GDM1 (cell line): Measurements from ENCODE around the gene CCDC78.

Experiments used
- DNase-seq: peaks from one replicate; lab custom pipeline; 2025; lab: John Stamatoyannopoulos, UW

The CCDC78 gene

DNA sequence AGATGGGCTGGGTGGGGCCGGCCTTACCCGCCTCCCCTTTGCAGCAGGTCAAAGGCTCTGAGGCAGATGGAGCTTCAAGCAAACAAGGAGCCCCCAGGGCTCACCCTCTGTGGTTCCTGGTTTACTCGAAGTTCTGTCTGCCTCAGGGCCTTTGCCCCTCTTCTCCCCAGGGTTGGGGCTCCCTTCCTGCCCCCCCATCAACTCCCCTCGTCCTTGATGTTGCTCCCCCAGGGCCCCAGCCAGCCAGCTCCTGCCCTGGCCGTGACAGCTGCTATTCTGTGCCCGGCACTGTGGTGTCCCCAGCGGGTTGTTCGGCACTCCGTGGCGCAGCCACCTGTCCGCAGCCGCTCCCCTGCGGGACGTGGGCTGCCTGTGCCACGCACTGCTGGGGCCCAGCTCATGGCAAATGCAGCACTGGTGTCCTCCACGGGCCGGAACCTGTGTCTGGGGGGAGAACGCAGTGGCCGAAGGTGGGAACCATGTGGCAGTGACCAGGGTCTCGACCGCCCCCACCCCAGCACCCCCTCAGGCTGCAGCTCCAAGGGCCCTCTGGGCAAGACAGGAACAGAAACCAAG is 15.7 kb downstream of the CCDC78 start:
- no peak for DNase-seq

DNA sequence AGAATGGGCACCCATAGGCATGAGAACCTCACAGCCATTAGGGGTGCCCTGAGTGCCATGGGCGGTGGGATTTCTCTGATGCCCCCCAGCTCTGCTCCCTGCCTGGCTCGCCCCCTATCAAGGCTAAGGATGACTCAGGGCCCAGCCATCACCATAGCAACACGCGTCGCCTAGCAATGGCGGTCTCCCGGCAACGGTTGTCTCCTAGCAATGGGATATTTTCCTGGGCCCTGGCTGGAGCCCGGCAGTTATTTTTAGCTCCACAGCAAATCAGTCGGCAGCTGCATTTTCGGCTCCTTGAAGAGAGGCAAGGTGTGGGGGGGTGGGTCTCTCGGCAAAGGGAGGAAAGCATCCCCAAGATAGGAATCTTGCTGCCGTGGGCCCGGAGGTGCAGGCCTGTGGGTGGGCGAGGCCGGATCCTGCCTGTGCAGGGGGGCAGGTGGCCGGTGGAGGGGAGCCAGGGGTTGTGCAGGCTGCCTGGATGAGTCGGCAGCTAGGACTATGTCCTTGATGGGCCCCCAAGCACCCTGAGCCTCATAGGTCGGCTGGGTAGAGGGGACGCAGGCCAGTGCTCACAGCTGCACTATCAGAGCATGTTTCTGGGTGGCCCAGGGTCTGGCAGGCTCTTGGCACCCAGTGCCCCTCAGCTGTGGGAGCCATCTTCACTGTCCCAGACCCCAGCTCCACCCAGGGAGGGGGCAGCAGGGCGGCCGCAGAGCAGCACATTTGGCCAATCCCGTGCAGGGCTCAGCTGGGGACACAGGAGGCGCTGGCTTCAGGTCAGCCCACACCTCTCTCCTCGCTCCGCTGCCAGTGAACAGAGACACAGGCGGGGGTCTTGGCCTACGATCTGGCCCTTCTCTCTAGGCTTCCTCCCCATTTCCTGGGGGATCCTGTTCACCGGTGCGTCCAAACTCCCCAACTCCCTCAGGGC is 16.4 kb downstream of the CCDC78 start:
- DNase-seq: no peak

DNA sequence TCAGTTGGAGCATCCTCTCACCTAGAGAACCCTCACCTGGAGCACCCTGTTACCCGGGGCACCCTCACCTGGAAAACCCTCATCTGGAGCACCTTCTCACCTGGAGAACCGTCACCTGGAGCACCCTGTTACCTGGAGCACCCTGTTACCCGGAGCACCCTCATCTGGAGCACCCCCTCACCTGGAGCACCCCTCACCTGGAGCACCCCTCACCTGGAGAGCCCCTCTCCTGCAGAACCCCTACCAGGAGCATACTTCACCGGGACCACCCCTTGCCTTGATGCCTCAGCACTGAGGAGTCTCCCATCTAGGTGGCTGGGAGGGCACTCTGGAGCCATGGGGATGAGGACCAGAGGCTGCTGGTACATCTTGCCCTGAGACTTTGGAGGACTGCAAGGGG is 17.3 kb downstream of the CCDC78 start:
- DNase-seq: no peak

DNA sequence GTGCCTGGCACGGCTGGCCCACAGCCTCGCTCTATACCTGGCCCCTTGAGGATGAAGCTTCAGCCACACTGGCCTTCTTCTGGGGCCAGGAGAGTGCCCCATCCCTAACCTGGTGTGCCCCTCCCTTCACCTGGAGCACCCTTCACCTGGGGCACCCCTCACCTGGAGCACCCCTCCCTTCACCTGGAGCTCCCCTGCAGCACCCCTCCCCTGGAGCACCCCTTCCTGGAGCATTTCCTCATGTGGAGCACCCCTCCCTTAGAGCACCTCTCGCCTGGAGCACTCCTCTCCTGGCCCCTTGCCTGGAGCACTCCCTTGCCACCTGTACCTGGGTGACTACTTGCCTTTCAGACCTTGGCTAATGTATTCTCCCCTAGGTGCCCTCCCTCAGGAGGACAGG is 18.2 kb downstream of the CCDC78 start:
- DNase-seq: no peak

DNA sequence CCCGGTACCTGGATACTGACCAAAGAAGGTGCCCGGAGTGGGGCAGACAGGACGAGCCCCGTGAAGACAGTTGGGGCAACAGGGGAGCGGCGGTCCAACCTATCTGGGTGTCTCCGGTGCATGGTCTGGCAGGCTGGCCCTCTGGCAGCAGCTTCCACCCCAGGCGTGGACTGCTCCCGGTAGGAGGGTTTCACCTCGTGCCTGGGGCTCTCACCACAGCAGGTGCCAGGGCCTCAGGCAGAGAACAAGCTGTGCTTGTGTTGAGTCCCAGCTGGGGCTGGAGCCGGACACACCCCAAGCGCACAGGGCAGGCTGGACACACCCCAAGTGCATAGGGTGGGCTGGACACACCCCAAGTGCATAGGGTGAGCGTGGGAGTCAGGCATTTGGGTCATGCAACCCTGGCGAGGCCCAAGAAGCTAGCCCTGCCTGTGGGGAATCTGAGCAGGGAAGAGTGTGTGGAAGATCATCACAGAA is 19.1 kb downstream of the CCDC78 start:
- no peak for DNase-seq

DNA sequence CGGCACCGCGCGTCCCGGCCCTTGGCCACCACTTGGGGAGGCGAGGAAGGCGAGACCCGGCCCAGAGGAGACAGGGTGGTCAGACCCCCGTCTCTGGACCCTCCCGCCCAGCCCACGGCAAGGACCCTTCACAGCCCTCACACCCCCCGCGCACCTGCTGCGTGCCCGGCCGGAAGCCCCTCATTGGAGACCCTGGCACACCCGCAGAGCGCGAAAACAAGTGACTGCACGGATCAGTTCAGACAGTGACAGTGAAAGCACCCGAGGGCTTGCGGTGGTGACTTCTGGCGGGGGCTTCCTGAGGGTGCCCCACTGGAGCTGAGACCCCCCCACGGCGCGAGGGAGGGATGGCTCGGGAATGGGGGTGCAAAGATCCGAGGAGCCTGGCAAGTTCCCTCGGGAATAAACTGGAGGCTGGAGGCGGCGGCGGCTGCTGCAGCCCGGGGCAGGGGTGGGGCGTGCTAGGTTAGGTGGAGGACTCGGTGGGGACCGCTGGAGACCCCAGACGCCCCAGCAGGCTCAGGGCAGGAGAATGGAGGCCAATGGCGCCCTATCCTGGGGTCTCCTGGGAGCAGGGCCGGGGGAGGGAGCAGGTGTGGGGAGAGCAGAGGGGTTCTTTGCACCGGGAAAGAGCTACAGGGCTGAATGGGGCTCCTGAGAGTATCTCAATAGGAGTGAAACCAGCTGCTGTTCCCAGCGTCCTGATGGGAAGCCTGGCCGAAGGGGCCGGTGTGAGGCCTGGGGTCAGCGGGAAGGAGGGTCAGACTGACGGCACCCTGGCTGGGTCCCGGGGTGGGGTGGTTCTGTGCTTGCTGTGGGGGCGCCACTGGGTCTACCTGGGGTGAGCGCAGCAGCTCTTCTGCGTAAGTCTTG is 19.8 kb downstream of the CCDC78 start:
- DNase-seq: no peak

DNA sequence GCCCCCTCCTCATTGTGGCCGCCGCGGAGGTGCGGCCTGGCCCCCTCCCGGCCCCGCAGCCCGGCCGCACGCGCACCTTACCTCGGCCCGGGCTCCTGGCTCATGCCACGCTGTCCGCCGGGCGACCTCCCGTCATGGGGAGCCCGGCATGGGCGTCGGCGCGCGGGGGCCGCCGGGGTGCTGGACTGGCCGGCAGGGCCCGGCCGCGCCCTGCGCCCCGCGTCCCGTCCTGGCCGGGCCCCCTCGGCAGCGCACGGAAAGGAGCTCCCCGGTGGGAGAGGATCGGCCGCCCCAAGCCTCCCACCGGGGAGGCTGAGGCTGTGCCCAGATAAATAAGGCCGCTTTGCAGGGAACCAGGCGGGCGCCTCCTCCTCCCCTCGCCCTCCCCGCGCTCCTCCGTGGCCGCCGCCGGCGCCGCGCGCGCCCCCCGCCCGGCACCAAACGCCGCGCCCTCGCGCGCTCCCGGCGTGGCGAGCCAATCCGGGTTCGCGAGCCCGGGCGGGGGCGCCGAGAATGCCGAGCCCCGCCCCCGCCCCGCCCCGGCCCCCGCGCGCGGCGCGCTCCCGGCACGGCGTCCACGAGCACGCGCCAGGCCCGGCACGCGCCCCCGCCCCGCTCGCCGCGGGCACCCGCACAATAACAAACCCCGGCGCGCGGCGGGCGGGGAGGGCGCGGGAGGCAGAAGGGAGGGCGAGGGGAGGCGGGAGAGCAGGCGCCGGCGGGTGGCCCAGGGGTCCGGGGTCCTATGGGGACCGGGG is 20.6 kb downstream of the CCDC78 start, which contains the start of gene FBXL16:
Gene FBXL16 (minus strand): TSS at position 371 of the 758 bp plus-strand sequence. CDS start 8,396 bp downstream, outside the sequence.
- no peak for DNase-seq

DNA sequence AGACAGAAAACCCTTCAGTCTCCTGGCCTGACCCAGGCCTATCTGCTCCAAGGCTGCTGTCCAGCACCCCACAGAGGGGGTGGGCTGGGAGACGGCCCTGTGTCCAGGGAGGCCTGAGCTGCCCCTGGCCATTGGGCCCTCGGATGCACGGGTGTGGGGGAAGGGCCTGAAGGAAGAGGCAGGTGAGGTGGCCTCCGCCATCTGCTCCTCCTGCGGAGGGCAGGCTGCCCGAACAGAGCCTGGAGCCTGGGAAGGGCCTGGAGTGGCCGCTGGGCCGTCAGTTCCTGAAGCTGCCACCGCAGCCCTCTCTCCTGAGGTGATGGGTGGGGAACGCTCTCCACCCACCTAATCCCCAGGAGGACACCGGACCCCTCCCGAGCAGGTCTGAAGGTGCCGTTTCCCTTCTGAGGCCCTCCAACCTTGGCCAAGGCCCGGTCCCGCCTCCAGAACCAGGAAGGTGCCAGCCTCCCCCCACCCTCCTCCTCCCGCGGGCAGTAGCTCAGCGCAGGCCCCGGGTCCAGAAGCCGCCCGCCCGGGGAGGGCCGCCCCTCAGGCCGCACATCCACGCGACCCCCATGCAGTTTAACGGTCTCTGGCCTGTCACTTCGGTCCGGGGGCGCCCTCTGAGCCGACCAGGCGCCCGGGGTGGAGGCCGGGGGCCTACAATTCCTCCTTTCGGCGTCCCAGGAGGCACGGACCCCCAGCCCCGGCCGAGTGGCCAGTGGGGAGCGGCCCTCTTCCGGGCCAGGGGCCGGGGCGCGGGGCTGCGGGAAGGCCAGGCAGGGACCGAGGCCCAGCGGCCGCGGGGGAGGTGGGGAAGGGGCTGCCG is 21.5 kb downstream of the CCDC78 start:
- no peak for DNase-seq

DNA sequence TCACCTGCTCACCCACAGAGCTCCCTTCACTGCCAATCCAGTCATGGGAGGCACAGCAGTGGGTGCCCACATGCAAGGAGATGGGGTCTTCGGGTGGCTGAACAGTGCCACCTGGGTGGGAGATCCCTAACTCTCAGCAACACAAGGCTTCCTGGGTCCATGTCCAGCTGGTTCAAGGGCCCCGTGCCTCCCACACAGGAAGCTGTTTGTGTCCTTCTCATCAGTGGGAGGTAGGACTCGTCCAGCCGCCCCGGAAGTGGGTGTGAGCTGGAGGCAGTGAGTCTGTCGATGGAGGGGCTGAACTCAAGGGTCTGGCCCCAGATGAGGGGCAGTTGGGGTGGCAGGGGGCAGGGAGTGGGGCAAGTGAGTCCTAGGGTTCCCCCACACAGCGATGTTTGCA is 22.2 kb downstream of the CCDC78 start:
- no peak for DNase-seq

DNA sequence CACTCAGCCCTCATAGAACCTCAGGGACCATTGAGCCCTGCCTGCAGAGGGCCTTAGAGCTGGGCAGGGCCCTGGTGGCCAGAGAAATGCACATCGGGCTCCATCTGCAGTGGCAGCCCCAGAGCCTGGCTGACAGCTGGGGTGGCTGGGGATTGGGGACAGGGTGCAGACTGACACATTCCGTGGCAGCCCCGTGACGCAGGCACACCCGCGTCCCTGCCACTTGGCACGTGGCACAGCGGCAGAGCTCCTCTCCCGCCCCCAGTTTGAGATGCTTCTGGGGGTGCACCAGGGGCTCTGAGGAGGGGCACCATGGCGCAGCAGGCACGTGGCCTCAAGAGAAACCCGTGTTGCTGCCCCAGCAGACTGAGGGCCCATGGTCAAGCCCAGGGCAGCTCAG is 22.8 kb downstream of the CCDC78 start:
- no peak for DNase-seq

DNA sequence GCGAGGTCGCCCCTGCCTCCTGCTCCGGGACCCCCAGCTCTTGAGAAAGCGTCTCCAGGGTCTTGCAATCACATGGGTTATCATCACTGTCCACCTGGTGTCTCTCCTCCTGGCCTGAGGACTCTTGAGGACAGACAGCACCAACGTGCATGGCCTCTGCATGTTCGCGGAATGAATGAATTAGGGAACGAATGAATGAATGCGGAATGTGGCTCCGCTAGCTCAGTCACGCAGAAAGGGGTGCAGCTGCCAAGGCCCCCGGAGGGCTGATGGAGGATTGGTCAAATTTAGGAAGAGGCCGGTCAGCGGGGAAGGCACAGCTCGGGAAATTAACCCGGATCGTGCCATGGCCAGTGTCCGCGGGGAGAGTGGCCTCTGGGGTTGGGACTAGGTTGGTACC is 23.9 kb downstream of the CCDC78 start:
- no peak for DNase-seq

DNA sequence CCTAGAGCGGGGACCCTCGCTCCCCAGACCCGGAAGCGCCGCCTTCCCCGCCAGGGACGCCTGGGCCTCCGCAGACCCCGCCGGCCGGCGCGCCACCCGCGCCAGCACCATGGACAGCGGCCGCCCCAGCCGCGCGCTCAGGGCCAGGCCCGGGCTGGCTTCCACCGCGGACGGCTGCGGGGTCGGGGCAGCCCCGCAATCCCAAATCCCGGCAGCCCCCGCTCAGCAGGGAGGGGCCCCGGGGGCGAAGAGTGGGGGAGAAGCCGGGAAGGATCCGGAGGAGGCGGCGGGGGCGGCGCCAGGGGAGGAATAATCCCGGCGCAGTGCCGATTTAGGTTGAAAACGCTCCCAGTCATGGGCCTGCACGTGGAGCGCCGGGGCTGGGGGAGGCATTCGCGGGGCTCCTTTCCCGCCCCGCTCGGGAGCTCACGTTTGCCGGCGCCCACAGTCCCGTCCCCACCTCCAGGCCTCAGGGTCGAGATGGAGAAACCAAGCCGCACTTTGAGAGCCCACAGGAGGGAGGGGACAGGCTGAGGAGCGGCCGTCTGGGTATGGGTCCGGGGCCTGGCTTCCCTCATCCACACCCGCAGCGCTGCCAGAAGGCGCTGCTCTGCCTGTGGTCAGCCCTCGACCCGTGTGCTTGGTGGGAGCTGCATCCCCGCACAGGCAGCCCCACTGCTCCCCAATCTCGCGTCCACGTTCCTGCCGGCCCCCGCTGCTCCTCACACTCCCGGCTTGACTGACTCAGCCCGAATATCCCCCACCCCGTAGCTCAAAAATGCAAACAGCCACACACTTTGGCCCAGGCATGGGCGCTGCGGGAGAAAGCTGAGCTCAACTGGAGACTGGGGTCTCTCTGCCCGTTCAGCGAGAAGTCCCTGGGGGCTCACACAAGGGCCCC is 25.3 kb downstream of the CCDC78 start:
- no peak for DNase-seq

DNA sequence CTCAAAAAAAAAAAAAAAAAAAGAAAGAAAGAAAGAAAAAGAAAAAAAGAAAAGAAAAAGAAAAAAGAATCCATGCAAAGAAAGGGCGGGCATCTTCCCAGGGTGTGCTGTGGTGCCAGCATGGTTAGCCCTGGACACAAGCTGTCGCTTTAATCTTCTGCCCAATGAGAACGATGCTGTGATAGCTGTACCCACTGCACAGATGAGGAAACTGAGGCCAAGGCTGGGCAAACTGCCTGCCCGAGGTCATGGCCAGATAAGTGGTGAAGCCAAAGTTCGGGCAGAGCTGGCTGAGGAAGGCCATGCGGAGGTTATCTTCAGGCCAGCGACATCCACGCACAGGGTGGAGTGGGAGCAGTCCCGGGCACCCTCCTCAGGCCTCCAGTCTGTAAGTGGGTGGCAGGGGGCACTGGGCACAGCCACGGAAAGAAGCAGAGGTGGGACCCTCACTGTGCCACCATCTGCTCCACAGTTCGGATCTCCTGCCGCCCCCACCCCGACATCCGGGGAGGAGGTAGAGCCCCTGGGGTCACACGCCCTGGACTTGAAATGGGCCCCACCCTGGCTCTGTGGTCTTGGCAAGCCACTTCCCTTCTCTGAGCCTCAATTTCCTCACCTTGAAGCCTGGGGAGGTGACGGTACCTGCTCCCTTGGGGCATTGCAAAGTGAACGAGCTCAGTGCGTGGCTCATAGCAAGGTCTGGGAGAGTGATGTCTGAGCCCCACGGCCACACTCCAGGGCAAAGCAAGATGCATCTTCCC is 27.2 kb downstream of the CCDC78 start:
- DNase-seq: no peak

DNA sequence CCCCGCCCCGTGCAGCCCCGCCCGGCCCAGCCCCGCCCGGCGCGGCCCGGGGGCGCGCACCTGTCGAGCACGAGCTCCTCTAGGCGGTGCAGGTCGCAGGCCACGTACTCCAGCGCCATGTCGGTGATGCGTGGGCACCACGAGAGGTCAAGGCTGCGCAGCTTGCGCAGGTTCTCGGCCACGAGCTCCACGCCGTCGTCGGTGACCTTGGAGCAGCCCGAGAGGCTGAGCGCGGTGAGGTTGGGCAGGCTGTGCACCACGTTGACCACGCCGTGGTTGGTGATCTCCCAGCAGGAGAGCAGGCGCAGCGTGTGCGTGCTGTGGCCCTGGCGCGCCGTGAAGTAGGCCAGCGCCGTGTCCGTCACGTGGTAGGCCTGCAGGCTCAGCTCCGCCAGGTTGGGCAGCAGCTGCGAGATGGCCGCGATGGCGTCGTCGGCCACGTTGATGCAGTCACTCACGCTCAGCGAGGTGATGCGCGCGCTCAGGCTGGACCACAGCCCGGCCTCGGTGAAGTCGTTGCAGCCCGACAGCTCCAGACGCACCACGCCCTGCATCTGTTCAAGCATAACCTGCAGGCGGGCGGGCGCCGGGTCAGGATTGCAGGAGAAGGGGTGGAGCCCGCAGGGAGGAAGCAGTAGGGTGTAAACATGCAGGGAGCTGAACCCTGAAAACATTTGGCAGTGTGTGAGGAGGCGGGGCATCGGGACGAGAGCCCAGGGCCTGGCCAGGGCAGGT is 30.7 kb downstream of the CCDC78 start:
- DNase-seq: no peak

DNA sequence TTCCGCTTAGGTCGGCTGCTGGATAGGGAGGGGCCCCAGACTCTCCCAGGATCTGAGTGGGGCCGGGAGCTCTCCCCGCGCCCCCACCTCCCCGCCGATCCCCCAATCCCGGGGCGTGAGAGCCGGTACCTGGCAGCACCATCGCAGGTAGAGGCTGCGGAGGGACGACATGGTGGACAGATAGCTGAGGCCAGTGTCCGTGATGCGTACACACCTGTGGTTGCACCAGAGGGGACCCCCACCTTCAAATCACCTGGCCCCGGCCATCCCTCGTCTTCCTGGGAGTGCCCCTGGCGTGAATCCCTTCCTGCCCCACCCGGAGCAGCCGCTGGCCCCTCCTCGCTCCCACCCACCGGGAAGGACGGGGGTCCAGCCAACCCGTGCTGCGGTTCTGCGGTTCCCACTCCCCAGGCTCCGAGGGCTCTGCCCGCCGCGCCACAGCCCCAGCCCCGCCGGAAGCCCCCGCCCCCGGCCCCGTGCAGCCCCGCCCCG is 31.3 kb downstream of the CCDC78 start:
- DNase-seq: no peak

DNA sequence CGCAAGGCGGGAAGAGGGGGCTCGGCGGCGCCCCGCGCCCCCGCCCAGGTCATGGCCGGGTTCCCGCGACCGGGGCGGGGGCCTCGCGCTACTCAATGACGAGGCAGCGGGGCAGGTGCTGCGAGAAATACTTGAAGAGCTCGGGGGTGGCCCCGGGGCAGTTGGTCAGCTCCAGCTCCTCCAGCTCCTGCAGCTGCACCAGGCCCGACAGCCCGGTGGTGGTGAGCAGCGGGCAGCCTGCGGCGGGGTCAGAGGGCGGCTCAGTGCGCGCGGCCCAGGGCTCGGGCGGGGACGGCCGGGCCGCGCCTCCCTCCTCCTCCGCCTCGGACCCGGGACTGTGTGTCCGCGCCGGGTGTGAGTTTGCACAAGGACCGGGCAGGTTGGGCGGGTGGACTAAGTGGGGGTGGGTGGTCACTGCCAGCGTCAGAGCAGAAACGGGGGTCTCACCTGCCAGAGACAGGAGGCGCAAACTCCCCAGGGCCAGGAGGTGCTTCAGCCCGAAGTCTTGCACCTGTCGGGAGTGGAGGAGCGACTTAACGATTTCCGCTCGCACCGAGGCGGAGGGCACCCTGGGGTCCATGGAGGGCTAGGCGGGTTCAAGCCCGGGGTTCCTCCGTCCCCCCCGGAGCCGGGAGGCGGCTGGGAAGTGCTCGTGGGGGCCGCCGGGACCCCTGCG is 31.9 kb downstream of the CCDC78 start:
- no peak for DNase-seq

DNA sequence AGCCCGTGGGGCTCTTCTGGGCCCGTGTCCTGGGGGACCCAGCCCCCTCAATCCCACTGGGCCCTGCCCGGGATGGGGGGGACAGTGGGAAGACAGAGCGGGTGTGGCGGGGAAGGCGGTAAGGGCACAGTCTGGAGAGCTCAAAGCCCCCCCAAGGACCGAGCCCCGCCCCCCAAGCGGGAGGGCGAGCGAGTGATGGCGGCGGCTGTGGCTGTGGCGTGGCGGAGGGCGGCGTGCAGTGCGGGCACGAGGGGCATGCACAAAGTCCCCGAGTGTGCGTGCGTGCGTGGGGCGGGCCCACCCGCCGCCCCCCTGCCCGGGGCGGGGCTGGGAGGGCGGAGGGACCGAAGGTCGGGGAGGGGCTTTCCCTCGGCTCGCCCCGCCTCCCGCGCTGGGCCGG is 32.5 kb downstream of the CCDC78 start:
- no peak for DNase-seq
